HG02610 (cell line): ENCODE data around the gene ZDHHC19.
"Not testable (repeated sequence)": the region's sequence is repeated elsewhere in the genome, so short reads cannot be mapped to it uniquely, and the experiment has no call there.

ENCODE experiments used
- ATAC-seq: cut with Tn5 transposase; IDR thresholded peaks from one replicate; pipeline ENCODE4 v1.9.1; 2021; ENCODE audit warnings: mild to moderate bottlenecking, moderate library complexity; ENCODE audit not compliant: unreplicated experiment

Gene ZDHHC19

DNA sequence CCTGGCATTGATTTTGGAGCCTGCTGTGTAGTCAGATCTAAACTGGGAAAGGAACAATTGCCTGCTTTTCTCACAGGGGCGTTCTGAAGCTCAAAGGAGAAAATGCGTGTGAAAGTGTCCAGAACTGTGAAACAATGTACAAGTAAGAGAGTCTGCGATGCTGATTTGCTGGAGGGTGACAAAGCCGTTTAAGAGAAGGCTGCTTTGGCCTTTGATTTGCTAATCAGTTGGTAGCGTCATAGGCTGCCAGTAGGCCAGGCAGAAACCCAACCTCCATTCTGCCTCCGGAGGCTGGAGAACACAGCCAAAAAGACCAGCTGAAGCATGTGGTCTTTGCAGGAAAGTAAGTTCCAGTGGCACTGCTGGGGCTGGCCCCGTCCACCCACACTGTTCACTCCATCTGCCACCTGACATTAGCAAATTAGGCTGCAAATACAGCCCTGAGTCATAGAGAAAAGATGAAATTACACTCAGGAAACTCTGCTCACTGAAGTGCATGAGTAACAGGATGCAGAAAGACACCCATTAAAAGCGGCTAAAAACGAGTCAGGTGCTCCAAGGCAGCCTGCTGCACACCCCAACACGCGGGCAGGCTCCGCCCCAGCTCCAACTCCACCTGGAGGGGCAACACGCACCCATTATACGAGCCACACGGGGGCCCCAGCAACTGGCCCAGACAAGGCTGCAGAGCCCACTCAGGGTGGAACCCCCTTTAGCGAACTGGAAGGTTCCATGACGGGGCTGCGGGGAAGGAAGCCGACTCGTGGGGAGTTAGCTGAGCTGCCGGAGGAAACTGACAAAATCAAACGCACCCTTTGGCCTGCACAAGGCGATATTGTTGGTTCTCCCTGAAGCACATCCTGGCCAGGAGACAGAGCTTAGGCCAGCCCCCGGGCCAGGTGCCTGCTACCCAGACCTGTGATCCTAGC is 31.6 kb downstream of the ZDHHC19 start:
- peak; percentile 70 for ATAC-seq

DNA sequence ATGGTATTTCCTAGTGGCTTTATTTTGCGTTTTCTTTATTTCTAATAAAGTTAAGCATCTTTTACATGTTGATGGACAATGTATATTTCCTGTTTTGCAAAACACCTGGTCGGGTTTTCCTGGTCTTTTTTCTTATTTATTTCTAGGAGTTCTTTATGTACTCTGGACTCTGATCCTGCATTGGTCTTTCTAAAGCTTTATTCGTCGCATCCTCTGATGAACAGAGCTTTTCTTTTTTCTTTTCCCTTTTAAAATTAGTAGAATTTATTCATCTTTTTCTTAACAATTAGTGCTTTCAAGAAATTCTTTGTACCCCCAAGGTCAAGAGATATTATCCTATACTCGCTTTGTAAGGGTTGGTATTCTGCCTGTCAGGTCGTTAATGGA is 32.2 kb downstream of the ZDHHC19 start:
- ATAC-seq, result no peak

DNA sequence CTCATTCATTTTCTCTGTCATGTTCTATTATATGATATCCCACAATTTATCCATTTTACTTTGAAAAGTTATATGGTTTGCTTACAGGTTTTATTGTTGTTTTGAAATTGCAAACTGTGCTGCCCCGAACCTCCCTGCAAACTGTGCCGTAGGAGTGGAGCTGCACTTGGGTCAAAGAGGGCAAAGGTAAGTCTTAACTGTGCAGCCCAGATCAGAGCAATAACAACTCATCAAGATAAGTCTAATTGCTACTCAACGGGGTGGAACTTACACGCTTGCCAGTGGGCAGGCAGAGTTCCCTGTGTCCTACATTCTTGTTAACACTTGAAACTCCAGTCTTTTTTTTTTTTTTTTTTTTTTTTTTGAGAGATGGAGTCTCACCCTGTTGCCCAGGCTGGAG is 33.2 kb downstream of the ZDHHC19 start:
- ATAC-seq, result no peak

- ATAC-seq, result no peak
Observed at GRCh38 chr3:196177567-196177966, 33.6 kb downstream of the ZDHHC19 start.

GRCh38 chr3:196175722-196176121 is 35.5 kb downstream of the ZDHHC19 start:
- no peak for ATAC-seq

DNA sequence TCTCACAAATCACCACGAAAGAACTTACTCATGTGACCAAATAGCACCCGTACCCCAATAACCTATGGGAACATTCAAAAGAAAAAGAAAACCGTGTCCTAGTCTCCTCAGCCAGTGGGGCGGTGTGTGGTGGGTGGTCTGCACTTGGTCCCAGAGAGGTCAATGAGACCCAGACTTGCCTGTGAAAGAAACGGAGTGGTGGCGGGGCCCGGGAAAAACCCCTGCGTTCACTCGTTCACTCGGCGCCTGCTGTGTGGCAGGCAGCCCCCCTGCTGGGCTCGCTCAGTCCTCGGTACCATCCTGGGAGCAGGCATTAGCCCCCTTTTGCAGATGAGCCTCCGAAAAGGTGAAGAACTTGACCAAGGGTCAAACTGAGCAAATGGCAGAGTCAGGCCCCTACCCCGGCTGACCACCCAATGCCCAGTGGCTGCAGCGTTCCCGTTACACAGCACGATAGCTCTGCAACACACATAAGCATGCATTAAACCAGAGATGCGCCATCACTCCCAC is 36.0 kb downstream of the ZDHHC19 start:
- no peak for ATAC-seq

GRCh38 chr3:196174652-196175051 is 36.5 kb downstream of the ZDHHC19 start:
- no peak for ATAC-seq

- ATAC-seq, result not testable (repeated sequence)
Observed at GRCh38 chr3:196170296-196170695, 40.9 kb downstream of the ZDHHC19 start.

- no peak for ATAC-seq
Observed at GRCh38 chr3:196169836-196170240, 41.4 kb downstream of the ZDHHC19 start.

GRCh38 chr3:196168808-196169391 is 42.3 kb downstream of the ZDHHC19 start:
- ATAC-seq, result no peak

DNA sequence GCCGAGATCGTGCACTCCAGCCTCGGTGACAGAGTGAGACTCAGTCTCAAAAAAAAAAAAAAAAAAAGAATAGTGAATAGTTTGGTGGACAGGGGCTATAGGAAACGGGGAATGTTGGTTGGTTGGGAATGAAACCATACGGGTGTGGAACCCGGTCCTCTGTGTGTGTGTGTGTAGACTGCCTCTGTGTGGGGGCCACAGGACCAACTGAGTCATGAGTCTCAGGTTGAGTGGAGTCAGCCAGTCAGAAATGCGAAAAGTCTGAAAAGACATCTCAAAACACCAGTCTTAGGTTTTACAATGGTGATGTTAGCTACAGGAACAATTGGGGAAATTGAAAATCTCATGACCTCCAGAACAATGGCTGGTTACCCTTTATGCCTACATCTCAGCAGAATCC is 44.5 kb downstream of the ZDHHC19 start:
- no peak for ATAC-seq

DNA sequence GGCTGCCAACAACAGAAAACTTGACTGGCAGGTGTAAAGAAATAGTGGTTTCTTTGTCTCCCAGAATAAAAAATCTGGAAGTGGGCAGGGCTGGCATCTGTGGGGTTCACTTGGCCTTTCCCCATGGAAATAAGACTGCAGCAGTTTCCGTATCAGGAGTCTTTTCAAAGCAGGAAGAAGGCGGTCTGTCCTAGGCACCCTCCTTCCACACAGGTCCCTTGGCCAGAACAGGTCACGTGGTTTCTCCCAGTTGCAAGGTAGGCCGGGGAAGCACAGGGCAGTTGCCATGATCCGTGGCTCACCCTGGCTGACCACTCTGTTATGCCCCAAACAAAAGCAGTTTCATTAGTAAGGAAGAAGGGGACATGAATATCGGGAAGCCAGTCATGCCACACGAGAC is 45.4 kb downstream of the ZDHHC19 start:
- no peak for ATAC-seq

DNA sequence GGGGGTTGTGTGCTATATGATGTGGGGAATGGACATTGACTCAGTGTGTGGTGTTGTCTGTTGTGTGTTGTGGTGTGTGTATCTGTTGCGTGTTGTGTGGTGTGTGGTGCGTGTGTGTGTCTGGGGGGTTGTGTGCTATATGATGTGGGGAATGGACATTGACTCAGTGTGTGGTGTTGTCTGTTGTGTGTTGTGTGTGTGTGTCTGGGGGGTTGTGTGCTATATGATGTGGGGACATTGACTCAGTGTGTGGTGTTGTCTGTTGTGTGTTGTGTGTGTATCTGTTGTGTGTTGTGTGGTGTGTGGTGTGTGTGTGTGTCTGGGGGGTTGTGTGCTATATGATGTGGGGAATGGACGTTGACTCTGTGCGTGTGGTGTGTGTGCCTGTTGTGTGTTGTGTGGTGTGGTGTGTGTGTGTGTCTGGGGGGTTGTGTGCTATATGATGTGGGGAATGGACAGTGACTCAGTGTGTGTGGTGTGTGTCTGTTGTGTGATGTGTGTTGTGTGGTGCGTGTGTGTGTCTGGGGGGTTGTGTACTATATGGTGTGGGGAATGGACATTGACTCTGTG is 46.1 kb downstream of the ZDHHC19 start:
- not testable (repeated sequence) for ATAC-seq

- no peak for ATAC-seq
Observed at GRCh38 chr3:196164576-196164975, 46.6 kb downstream of the ZDHHC19 start.

DNA sequence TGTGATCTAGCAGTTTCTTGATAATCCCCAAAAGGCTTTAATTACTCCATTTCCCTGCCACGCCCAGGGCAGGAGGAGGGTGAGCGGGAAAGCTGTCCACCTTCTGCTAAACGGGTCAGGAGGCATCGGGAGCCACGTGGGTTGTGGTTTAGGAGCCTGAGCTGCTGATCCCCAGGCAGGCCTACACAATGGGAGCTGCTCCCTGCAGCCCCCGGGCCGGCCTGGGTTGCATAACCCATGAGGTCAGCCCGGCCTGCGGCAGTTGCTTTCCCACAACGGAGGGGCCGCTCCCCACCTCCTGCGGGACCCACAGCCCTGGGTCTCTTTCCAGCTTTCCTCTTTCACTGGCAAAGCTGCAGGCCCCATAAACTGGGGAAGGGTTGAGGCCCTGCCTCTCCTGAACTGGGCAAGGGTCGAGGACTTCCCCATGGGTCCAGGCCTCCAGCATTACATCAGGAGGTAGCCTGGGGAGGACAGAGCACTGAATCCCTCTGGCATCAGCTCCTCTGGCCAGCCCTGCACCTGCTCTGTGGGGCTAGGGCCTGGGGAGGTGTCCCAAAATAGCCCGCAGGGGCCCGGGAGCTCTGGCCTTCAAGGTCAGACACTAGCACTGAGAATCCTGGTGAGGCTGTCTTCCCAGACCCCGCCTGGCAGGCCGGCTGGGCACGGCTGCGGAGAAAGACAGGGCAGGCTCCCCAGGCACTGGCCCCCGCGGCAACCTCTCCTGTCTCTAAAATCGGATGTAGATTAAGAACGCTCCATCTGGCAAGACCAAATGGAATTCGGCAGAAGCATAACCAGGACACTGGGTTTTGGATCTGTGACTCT is 47.3 kb downstream of the ZDHHC19 start:
- ATAC-seq, result no peak

DNA sequence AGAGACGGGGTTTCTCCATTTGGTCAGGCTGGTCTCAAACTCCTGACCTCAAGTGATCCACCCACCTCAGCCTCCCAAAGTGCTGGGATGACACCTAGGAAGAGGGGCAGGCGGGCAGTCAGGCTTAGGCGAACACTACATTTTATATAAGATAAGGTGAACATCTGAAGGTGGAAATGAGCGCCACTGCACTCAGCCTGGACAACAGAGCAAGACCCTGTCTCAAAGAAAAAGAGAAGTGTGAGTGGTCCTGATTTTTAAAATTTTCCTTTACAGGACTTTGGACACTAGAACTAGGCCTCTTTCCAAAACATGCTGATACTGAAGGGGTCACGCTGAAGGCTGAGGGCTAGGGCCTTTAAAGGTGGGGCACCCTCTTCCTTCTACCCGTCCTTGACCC is 48.0 kb downstream of the ZDHHC19 start:
- no peak for ATAC-seq

- no peak for ATAC-seq
Observed at GRCh38 chr3:196162679-196163078, 48.5 kb downstream of the ZDHHC19 start.

DNA sequence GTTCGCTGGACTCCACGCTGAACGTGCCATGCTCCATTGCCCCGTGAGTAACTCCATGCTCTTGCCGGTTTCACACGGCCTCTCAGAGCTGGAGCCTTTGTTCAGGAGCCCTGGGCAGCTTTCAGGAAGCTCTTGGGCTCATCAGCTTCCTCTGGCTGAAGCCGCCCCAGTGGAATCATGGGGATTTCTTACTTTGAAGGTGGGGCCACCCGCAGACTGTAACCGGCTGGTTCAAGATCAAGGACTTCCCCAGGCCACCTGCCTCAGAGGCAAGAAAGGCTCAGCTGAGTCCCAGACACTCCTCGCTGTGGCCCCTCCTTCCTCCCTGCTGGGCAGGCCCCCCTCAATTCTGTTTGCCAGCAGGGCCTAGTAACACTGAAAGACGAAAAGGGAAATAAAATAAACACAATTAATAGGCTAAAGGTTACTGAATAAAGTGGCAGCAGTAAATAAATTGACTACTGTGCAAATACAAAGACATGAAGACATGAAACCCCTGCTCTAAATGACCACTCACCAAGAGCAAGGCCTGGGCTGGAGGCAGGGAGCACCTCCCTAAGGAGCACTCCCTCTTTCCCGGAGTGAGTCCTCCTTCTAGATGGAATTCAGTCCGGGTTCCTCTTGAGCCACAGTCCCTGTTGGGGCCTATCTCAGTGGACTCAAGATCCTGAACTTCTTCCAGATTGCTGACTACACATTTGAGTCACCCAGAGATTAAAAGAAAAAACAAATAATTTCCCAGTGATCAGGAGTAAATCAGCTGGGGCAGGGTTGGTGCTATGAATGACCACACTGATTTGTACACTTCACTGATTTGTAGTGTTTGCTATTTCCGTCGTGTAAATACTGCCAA is 51.0 kb downstream of the ZDHHC19 start:
- peak; percentile 98 for ATAC-seq

GRCh38 chr3:196159526-196159925 is 51.7 kb downstream of the ZDHHC19 start:
- no peak for ATAC-seq

- ATAC-seq, result no peak
Observed at GRCh38 chr3:196156160-196156559, 55.0 kb downstream of the ZDHHC19 start.
